Measurements from ENCODE around the gene CNTNAP3B. TPM values are rescaled to one million over a fixed set of nuclear protein-coding genes. Genes with fewer than 3 reads are reported as not detected.
A peak's percentile ranks its signal among the peaks of the same experiment; 100 is the strongest.
"Not testable (repeated sequence)": the region's sequence is repeated elsewhere in the genome, so short reads cannot be mapped to it uniquely, and the experiment has no call there.

CNTNAP3B gene
- 4.1 TPM for total RNA-seq (ENCODE audit: unreplicated experiment)
- long read RNA-seq, result 0 reads

DNA sequence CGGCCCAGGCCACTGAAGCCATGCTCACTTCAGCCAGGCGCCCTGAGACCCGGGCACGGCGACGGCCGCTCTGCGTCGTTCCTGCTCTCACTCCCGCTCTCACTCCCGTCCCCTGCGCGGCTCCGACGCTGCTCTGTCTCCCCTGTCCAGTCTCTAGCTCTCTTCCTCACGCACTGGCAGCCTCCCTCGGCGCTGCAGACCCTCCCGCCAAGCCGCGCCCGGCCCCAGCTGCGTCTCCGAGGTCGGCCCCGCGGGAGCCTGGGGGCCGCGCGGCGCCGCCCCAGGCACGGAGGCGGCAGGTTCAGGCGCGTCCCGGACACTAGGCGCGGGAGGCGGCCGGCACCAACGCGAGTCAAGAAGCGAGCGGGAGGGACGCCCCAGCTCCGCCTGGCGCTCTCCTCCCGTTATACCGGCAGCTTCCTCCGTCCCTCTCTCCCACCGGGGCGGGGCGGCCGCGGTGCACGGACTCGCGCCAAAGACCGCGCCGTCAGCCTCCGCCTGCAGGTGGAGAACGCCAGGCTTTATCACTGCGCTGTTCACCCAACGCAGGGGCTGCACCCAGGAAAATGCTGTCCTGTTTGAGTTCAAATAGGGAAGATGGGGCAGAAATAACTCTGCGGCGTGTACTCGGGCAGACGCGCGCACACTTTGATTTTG lies at the start of gene CNTNAP3B:
Gene CNTNAP3B (minus strand): TSS at position 354 of the 657 bp plus-strand sequence. CDS start 332 bp downstream, at position 22.
- DNase-seq (ENCODE audit: low spot score); H3K9me3 Mint-ChIP-seq (ENCODE audit: unreplicated experiment); H3K27ac Mint-ChIP-seq (ENCODE audit: unreplicated experiment); H3K4me1 Mint-ChIP-seq (ENCODE audit: unreplicated experiment); H3K36me3 Mint-ChIP-seq (ENCODE audit: low read depth, unreplicated experiment); H3K4me3 Mint-ChIP-seq (ENCODE audit: unreplicated experiment); H3K27me3 Mint-ChIP-seq (ENCODE audit: unreplicated experiment): not testable (repeated sequence)

DNA sequence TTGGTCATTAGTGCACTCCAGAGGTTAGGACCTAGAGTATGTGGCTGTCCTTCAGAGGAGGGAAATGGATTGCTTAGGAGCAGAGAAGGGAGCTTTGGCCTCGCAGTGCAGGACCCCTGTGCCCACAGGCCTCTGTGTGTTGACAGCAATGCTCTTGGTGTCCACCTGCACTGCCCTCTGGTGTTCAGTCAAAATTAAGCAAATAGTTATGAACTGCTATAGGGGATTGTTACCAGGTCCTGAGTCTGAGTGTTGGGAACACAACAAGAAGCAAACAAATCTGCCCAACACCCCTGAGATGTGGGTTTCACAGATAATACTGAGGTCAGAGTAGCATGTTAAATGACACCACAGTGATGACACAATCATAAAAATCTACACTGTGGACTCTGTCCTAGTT lies 31.1 kb upstream of the CNTNAP3B start:
- peak; percentile 3 for DNase-seq (ENCODE audit: low spot score)
- H3K27me3 Mint-ChIP-seq (ENCODE audit: unreplicated experiment); H3K27ac Mint-ChIP-seq (ENCODE audit: unreplicated experiment); H3K4me1 Mint-ChIP-seq (ENCODE audit: unreplicated experiment); H3K9me3 Mint-ChIP-seq (ENCODE audit: unreplicated experiment); H3K4me3 Mint-ChIP-seq (ENCODE audit: unreplicated experiment); H3K36me3 Mint-ChIP-seq (ENCODE audit: low read depth, unreplicated experiment): not testable (repeated sequence)

DNA sequence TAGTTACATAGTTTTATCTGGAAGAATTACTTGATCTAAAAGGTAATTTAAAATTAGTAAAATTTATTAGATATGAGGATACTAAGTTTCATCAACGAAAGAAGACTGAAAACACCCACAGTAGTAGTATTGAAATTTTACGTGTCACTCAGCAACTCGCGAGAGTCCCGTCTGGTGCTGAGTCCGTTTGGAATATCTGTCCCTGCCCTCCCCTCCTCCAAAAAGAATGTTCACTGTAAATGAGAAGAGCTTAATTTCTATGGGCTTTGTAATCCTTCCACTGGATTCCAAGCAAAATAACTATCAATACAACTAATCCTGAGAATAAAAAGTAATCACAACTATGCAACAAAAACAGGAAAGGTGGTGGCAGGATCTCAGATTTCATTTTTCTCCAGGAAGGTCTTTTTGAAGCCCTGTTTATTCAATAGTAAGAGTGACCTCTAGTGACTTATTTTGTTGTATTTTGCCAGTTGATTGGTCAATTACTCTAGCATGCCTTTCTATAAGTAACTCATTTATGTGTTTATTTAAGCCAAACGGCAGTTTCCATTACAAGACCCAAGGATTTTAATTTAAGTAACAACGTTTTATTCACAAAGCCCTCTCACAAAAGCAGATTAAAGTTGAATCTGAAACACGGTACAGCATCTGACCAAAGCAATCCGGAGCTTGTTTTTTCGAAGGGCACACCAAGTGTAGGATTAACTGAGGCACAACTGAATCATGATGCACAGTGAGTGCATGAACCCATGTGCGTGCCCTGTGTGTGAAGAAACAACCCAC lies 2.0 kb downstream of the CNTNAP3B start:
- H3K4me3 Mint-ChIP-seq (ENCODE audit: unreplicated experiment); H3K4me1 Mint-ChIP-seq (ENCODE audit: unreplicated experiment); H3K36me3 Mint-ChIP-seq (ENCODE audit: low read depth, unreplicated experiment); H3K27ac Mint-ChIP-seq (ENCODE audit: unreplicated experiment); DNase-seq (ENCODE audit: low spot score); H3K27me3 Mint-ChIP-seq (ENCODE audit: unreplicated experiment); H3K9me3 Mint-ChIP-seq (ENCODE audit: unreplicated experiment): not testable (repeated sequence)

DNA sequence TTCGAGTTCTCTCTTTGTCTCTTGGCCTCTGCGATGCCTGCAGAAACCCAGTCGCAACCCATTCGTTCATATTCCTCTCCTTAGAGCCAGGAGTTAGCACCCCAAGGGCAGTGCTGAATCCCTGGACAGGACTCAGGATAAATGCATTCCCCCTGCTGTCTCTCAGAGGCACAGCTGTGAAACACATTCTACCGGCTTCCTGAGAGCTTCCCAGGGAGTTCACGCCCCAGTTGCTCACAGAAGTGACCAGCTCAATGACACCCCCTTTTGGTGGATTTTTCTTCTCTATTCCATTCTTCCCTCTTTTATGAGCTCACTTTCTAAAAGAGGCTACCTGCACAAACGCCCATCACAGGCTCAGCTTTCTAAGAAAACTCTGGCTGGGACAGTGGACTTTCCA lies 8.2 kb downstream of the CNTNAP3B start:
- H3K4me3 Mint-ChIP-seq (ENCODE audit: unreplicated experiment); H3K36me3 Mint-ChIP-seq (ENCODE audit: low read depth, unreplicated experiment); H3K27me3 Mint-ChIP-seq (ENCODE audit: unreplicated experiment); H3K9me3 Mint-ChIP-seq (ENCODE audit: unreplicated experiment); H3K4me1 Mint-ChIP-seq (ENCODE audit: unreplicated experiment); DNase-seq (ENCODE audit: low spot score); H3K27ac Mint-ChIP-seq (ENCODE audit: unreplicated experiment): not testable (repeated sequence)

DNA sequence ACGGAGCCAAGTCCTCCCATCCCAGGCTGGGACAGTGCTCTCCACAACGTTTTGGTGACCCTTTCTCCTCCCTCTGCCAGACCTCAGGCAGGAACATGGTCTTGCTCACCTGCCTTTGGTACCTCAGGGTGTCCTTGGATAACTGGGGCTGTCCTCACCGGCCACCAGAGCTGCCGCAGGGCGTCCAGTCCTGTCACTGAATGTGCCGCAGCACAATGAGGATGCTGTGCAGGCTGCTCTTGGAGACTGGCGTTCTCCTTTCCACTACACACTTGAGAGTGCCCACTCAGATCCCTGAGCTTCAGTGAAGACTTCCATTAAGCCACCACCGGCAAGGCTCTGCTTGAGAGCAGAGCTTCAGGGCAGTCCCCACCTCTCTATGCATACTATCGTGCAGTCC lies 33.3 kb downstream of the CNTNAP3B start:
- not testable (repeated sequence) for H3K27me3 Mint-ChIP-seq (ENCODE audit: unreplicated experiment); H3K4me1 Mint-ChIP-seq (ENCODE audit: unreplicated experiment); H3K4me3 Mint-ChIP-seq (ENCODE audit: unreplicated experiment); H3K36me3 Mint-ChIP-seq (ENCODE audit: low read depth, unreplicated experiment); H3K9me3 Mint-ChIP-seq (ENCODE audit: unreplicated experiment); H3K27ac Mint-ChIP-seq (ENCODE audit: unreplicated experiment); DNase-seq (ENCODE audit: low spot score)

DNA sequence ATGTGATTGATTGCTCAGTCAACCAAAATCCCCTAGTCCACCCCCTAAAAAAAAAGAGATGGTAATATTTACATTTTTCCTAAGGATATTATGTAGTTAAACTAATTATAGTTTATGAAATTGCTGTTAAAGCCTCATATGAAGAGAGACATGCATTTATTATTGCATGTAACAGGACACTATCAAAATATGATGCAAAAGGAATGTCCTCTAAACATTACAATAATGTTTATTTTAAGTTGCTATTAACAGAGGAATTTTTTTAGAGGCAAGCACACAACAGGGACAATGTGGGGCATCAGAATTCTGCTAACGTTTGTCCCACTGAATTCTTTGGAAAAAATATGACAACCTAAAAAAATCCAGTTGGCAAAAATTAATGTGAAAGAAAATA lies 44.7 kb downstream of the CNTNAP3B start:
- not testable (repeated sequence) for H3K27ac Mint-ChIP-seq (ENCODE audit: unreplicated experiment); H3K36me3 Mint-ChIP-seq (ENCODE audit: low read depth, unreplicated experiment); H3K4me3 Mint-ChIP-seq (ENCODE audit: unreplicated experiment); H3K9me3 Mint-ChIP-seq (ENCODE audit: unreplicated experiment); H3K27me3 Mint-ChIP-seq (ENCODE audit: unreplicated experiment); H3K4me1 Mint-ChIP-seq (ENCODE audit: unreplicated experiment); DNase-seq (ENCODE audit: low spot score)

DNA sequence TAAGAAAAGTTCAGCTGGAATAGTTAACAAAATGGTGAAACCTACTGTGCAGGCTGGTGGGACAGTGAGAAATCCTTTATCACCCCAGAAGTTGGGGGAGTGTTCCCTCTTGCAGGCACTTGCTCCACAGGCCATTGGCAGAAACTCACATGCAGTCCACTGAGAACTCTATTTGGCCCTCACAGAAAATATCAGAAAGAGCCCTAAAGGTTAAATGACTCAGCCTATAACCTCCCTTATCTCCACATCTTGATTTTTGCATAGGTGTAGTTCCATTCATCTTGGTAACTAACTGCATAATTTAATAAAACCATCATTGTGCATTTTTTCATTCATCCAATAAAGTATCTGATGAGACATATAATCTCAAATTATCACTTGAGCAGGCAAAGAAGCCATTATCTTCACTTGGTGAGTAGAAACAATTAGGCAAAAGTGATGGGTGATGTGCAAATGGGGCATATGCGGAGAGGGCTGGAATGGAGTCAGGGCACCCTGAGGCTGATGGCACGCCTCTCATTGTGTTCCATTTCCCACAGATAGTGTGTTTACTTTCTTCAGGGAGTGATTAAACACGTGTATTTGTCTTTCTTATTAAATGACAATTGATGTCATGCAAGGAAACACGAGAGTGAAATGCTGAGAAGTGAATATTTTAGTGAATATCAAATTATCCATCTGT lies 45.2 kb downstream of the CNTNAP3B start:
- not testable (repeated sequence) for H3K36me3 Mint-ChIP-seq (ENCODE audit: low read depth, unreplicated experiment); DNase-seq (ENCODE audit: low spot score); H3K27ac Mint-ChIP-seq (ENCODE audit: unreplicated experiment); H3K9me3 Mint-ChIP-seq (ENCODE audit: unreplicated experiment); H3K4me1 Mint-ChIP-seq (ENCODE audit: unreplicated experiment); H3K27me3 Mint-ChIP-seq (ENCODE audit: unreplicated experiment); H3K4me3 Mint-ChIP-seq (ENCODE audit: unreplicated experiment)

DNA sequence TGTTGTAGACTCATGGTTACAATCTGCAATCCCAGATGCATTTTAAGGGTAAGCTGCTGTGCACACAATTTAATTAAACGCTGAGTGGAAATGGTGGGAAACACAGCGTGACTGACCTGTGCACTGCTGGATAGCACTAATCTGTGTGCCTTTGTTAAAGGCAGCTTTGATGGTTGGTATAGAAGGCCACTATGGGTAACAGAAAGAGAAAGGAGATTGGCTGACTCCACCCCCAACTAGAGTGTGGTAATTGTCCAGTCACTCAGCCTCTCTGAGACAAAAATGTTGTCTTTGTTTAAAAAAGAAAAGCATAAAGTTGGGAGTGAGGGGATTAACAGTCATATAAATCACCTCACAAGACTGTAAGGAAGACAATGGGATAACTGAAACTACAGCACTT lies 48.9 kb downstream of the CNTNAP3B start:
- not testable (repeated sequence) for DNase-seq (ENCODE audit: low spot score); H3K36me3 Mint-ChIP-seq (ENCODE audit: low read depth, unreplicated experiment); H3K27ac Mint-ChIP-seq (ENCODE audit: unreplicated experiment); H3K4me3 Mint-ChIP-seq (ENCODE audit: unreplicated experiment); H3K27me3 Mint-ChIP-seq (ENCODE audit: unreplicated experiment); H3K4me1 Mint-ChIP-seq (ENCODE audit: unreplicated experiment); H3K9me3 Mint-ChIP-seq (ENCODE audit: unreplicated experiment)

DNA sequence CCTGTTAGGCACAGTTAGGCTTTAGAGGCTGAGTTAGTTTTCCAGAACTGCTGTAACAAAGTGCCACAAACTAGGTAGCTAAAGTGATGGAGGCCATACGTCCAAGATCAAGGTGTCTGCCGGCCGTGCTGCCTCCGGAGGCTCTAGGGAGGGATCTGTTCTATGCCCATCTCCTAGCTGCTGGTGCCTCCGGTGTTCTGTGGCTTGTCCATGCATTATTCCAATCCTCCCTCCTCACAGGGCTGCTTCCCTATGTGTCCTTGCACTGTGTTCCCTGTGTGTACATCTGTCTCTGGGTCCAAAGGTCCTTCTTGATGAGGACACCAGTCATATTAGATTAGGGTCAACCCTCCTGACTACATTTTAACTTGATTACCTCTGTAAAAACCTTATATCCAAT lies 54.4 kb downstream of the CNTNAP3B start:
- H3K27me3 Mint-ChIP-seq (ENCODE audit: unreplicated experiment); H3K27ac Mint-ChIP-seq (ENCODE audit: unreplicated experiment); H3K9me3 Mint-ChIP-seq (ENCODE audit: unreplicated experiment); H3K4me3 Mint-ChIP-seq (ENCODE audit: unreplicated experiment); DNase-seq (ENCODE audit: low spot score); H3K4me1 Mint-ChIP-seq (ENCODE audit: unreplicated experiment); H3K36me3 Mint-ChIP-seq (ENCODE audit: low read depth, unreplicated experiment): not testable (repeated sequence)

DNA sequence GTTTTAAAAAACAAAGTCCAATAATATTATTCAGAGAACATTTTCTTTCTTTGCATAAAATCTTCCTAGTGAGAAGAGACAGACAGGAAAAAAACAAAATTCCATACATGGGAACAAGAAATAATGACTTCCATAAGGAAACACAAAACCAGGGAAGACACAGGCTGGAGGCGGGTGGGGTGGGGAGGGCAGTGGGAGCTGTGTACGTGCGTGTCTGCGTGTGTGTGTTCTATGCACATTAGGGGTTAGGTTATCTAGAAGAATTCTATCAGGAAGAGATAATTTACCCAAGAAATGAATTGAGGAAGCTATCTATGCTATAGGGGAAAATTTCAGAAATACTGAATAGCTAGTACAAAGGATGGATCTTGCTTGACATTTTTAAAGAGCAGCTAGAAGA lies 58.2 kb downstream of the CNTNAP3B start:
- not testable (repeated sequence) for H3K9me3 Mint-ChIP-seq (ENCODE audit: unreplicated experiment); DNase-seq (ENCODE audit: low spot score); H3K27ac Mint-ChIP-seq (ENCODE audit: unreplicated experiment); H3K4me1 Mint-ChIP-seq (ENCODE audit: unreplicated experiment); H3K36me3 Mint-ChIP-seq (ENCODE audit: low read depth, unreplicated experiment); H3K27me3 Mint-ChIP-seq (ENCODE audit: unreplicated experiment); H3K4me3 Mint-ChIP-seq (ENCODE audit: unreplicated experiment)

DNA sequence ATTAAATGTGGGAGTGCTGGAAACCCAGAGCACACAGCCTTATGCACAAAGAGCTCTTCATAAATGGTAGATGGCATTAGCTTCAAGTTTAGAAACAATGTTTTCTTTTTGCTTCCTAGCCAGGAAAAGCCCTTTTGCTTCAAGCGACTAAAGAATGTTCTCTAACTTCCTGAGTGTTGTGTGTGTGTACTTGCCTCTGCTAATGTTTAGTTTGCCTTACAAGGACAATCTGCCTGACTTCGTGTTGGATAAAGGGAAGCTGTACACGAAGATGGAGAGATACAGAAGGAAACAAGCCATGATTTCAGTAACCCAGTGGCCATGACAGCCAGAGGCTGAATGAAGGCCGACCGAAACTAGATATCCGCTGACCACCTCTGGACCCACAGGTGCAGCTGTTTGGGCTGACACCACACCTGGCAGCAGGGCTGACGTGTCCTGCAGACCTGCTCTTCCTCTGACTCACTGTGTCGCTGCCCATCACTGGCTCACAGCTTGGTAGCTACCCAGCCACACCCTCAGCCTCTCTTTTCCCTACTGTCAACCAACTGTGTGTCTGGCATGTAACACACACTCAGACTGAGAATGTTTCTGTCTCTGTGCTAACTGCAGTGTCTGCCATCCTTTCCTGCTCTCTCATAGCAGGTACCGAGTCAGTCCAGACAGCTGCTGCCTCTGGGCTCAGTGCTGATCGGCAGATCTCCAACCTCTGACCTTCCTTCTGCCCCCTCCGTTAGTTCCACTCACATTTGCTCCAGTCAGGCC lies 59.0 kb downstream of the CNTNAP3B start:
- H3K27ac Mint-ChIP-seq (ENCODE audit: unreplicated experiment); H3K9me3 Mint-ChIP-seq (ENCODE audit: unreplicated experiment); H3K36me3 Mint-ChIP-seq (ENCODE audit: low read depth, unreplicated experiment); H3K4me1 Mint-ChIP-seq (ENCODE audit: unreplicated experiment); H3K27me3 Mint-ChIP-seq (ENCODE audit: unreplicated experiment); H3K4me3 Mint-ChIP-seq (ENCODE audit: unreplicated experiment); DNase-seq (ENCODE audit: low spot score): not testable (repeated sequence)

Data from endothelial cell (in vitro differentiated cells).